Right ventricle myocardium superior (tissue), 1 donor: Measurements from ENCODE around the gene TDRD7. TPM values are rescaled to one million over a fixed set of nuclear protein-coding genes. Genes with fewer than 3 reads are reported as not detected.
A peak's percentile ranks its signal among the peaks of the same experiment; 100 is the strongest.

Experiments used
- ATAC-seq: fragments of 200-7000 bp; cut with Tn5 transposase; one replicate; pipeline ENCODE4 v1.9.1; 2020; ENCODE audit warnings: mild to moderate bottlenecking; ENCODE audit not compliant: poor library complexity
- DNase-seq: peaks from one replicate; pipeline ENCODE4 v3.0.0-alpha.2; 2020
- intact Hi-C: fragments of 100-400 bp; cut with DNase I; formaldehyde crosslinking; loops from one replicate; pipeline ENCODE4 v1.11.2; 2022
- total RNA-seq: library from RNA; stranded (reverse); fragmentation: NEBNext Ultra II Directional; extraction: Animal tissue kit (Norgen Biotek cat#: 25700); gene quantifications from one replicate; pipeline ENCODE4 v1.2.1, GENCODE V29; 2021
- donor health status: DM: no; HTN: yes; CAD: no; lungs with severe emphysema.

Gene TDRD7
- total RNA-seq, 1 donor from 2014 or later, result 7.9 TPM

- peak; percentile 89 for ATAC-seq
- peak; percentile 80 for DNase-seq
- intact Hi-C loops, result no loop called here
These were observed 25.0 kb upstream of the TDRD7 start for GRCh38 chr9:97386733-97387503.

- no peak for DNase-seq
- ATAC-seq, result no peak
- intact Hi-C loops, result no loop called here
These were observed 24.4 kb upstream of the TDRD7 start for GRCh38 chr9:97387504-97387886.

GRCh38 chr9:97387936-97388684 lies 23.8 kb upstream of the TDRD7 start:
- DNase-seq (no peak), ATAC-seq (no peak)
- intact Hi-C loops, result no loop called here

GRCh38 chr9:97388721-97389238 lies 23.1 kb upstream of the TDRD7 start:
- no peak for ATAC-seq
- intact Hi-C loops, result no loop called here

GRCh38 chr9:97389249-97389648 lies 22.6 kb upstream of the TDRD7 start:
- ATAC-seq (no peak), DNase-seq (no peak)

More at GRCh38 chr9:97388721-97389238, 23.1 kb upstream of the TDRD7 start:
- no peak for DNase-seq

GRCh38 chr9:97390791-97391406 lies 21.0 kb upstream of the TDRD7 start:
- DNase-seq (no peak), ATAC-seq (no peak)
- intact Hi-C loops, result no loop called here

More at GRCh38 chr9:97389249-97389648, 22.6 kb upstream of the TDRD7 start:
- intact Hi-C loops, result no loop called here

GRCh38 chr9:97394881-97395280 lies 17.0 kb upstream of the TDRD7 start:
- intact Hi-C loops, result loop anchor here (5.0 kb wide), 1 partner anchor 538 kb away; no protein-coding TSS in a partner anchor
- no peak for DNase-seq
- ATAC-seq, result no peak

- no peak for DNase-seq
- intact Hi-C loops, result loop anchor here (5.0 kb wide), 1 partner anchor 538 kb away; no protein-coding TSS in a partner anchor
- ATAC-seq, result no peak
These were observed 16.2 kb upstream of the TDRD7 start for GRCh38 chr9:97395745-97396144.

- DNase-seq (no peak), ATAC-seq (no peak)
- intact Hi-C loops, result loop anchor here (5.0 kb wide), 1 partner anchor 539 kb away; no protein-coding TSS in a partner anchor
These were observed 15.6 kb upstream of the TDRD7 start for GRCh38 chr9:97396256-97396655.

- no peak for ATAC-seq
- intact Hi-C loops, result loop anchor here (5.0 kb wide), 1 partner anchor 540 kb away; no protein-coding TSS in a partner anchor
- DNase-seq, result no peak
These were observed 14.7 kb upstream of the TDRD7 start for GRCh38 chr9:97397220-97397619.

GRCh38 chr9:97398999-97399758 lies 12.7 kb upstream of the TDRD7 start:
- DNase-seq (peak; percentile 85), ATAC-seq (peak; percentile 93)
- intact Hi-C loops, result loop anchor here (5.0 kb wide), 1 partner anchor 542 kb away; no protein-coding TSS in a partner anchor

- ATAC-seq, result no peak
- intact Hi-C loops, result no loop called here
- no peak for DNase-seq
These were observed 8.1 kb upstream of the TDRD7 start for GRCh38 chr9:97403746-97404316.

- DNase-seq, result no peak
- intact Hi-C loops, result no loop called here
- ATAC-seq, result no peak
These were observed 6.3 kb upstream of the TDRD7 start for GRCh38 chr9:97405551-97405950.

- intact Hi-C loops, result no loop called here
- ATAC-seq (no peak), DNase-seq (no peak)
These were observed 5.2 kb upstream of the TDRD7 start for GRCh38 chr9:97406620-97407177.

- ATAC-seq (no peak), DNase-seq (no peak)
- intact Hi-C loops, result no loop called here
These were observed 3.3 kb upstream of the TDRD7 start for GRCh38 chr9:97408562-97408961.

GRCh38 chr9:97411440-97411788 lies 482 bp upstream of the TDRD7 start:
- DNase-seq (no peak), ATAC-seq (no peak)

GRCh38 chr9:97412626-97413385 lies 910 bp downstream of the TDRD7 start:
- ATAC-seq (peak; percentile 19), DNase-seq (no peak)
- intact Hi-C loops, result no loop called here

More at GRCh38 chr9:97411440-97411788, 482 bp upstream of the TDRD7 start:
- intact Hi-C loops, result no loop called here
